H9 (cell line): ENCODE data around the gene FAM53B. TPM values are rescaled to one million over a fixed set of nuclear protein-coding genes. Genes with fewer than 3 reads are reported as not detected.

Source experiments
- DNase-seq: peaks from one replicate; pipeline ENCODE4 v3.0.0-alpha.2; 2017
- H2AFZ ChIP-seq: one replicate; pipeline ENCODE4 v1.6.1; 2013; ENCODE audit warnings: mild to moderate bottlenecking, low read length, control low read depth, moderate library complexity
- H2AK5ac ChIP-seq: 2 replicates; pipeline ENCODE4 v1.6.1; 2013; ENCODE audit warnings: low read length, control low read depth, mixed read lengths; ENCODE audit not compliant: insufficient read length
- H2BK120ac ChIP-seq: one replicate; pipeline ENCODE4 v1.6.1; 2013; ENCODE audit warnings: low read depth, mild to moderate bottlenecking, low read length, control low read depth, inconsistent platforms; ENCODE audit not compliant: poor library complexity, severe bottlenecking
- H2BK12ac ChIP-seq: 2 replicates; pipeline ENCODE4 v1.6.1; 2013; ENCODE audit warnings: low read length, control low read depth, mixed read lengths, low read depth; ENCODE audit not compliant: insufficient read length
- H2BK15ac ChIP-seq: 2 replicates; pipeline ENCODE4 v1.6.1; 2013; ENCODE audit warnings: low read depth, low read length, control low read depth
- H2BK20ac ChIP-seq: one replicate; pipeline ENCODE4 v1.6.1; 2013; ENCODE audit warnings: low read depth, mild to moderate bottlenecking, low read length, control low read depth, inconsistent platforms; ENCODE audit not compliant: poor library complexity, severe bottlenecking
- H2BK5ac ChIP-seq: 2 replicates; pipeline ENCODE4 v1.6.1; 2013; ENCODE audit warnings: low read length, control low read depth, mixed read lengths; ENCODE audit not compliant: insufficient read length
- H3K14ac ChIP-seq: 2 replicates; pipeline ENCODE4 v1.6.1; 2013; ENCODE audit warnings: low read length, control low read depth; ENCODE audit not compliant: insufficient read depth
- H3K18ac ChIP-seq: 2 replicates; pipeline ENCODE4 v1.6.1; 2013; ENCODE audit warnings: low read depth, mild to moderate bottlenecking, mixed read lengths, low read length, control low read depth; ENCODE audit not compliant: insufficient read length
- H3K23ac ChIP-seq: 2 replicates; pipeline ENCODE4 v1.6.1; 2013; ENCODE audit warnings: low read length, control low read depth, mixed read lengths, low read depth; ENCODE audit not compliant: insufficient read length
- H3K23me2 ChIP-seq: 2 replicates; pipeline ENCODE4 v1.6.1; 2013; ENCODE audit warnings: low read depth, mild to moderate bottlenecking, mixed read lengths, low read length, control low read depth; ENCODE audit not compliant: insufficient read length, poor library complexity, severe bottlenecking
- H3K27ac ChIP-seq: 2 replicates; pipeline ENCODE4 v1.5.1; 2013; ENCODE audit warnings: low read length, control low read depth, mixed read lengths, low read depth; ENCODE audit not compliant: insufficient read length
- H3K27me3 ChIP-seq: 2 replicates; pipeline ENCODE4 v1.6.1; 2013; ENCODE audit warnings: low read length, control low read depth, inconsistent platforms; ENCODE audit not compliant: insufficient read depth
- H3K4ac ChIP-seq: 2 replicates; pipeline ENCODE4 v1.6.1; 2013; ENCODE audit warnings: low read depth, mild to moderate bottlenecking, control low read depth, inconsistent platforms, low read length, moderate library complexity
- H3K4me1 ChIP-seq: 2 replicates; pipeline ENCODE4 v1.6.1; 2013; ENCODE audit warnings: low read length, control low read depth, inconsistent platforms; ENCODE audit not compliant: insufficient read depth
- H3K4me2 ChIP-seq: 2 replicates; pipeline ENCODE4 v1.6.1; 2013; ENCODE audit warnings: low read length, control low read depth, mixed read lengths; ENCODE audit not compliant: insufficient read length, insufficient read depth
- H3K56ac ChIP-seq: 2 replicates; pipeline ENCODE4 v1.6.1; 2013; ENCODE audit warnings: low read depth, mild to moderate bottlenecking, mixed read lengths, low read length, control low read depth; ENCODE audit not compliant: insufficient read length
- H3K79me1 ChIP-seq: 2 replicates; pipeline ENCODE4 v1.6.1; 2013; ENCODE audit warnings: low read depth, mild to moderate bottlenecking, moderate library complexity, low read length, control low read depth, inconsistent platforms; ENCODE audit not compliant: insufficient read depth, poor library complexity, severe bottlenecking
- H3K79me2 ChIP-seq: 2 replicates; pipeline ENCODE4 v1.6.1; 2013; ENCODE audit warnings: low read length, control low read depth, inconsistent platforms; ENCODE audit not compliant: insufficient read depth
- H3K9ac ChIP-seq: 2 replicates; pipeline ENCODE4 v1.6.1; 2013; ENCODE audit warnings: low read length, control low read depth, mixed read lengths; ENCODE audit not compliant: insufficient read length; ENCODE audit errors: extremely low read depth
- H3K9me3 ChIP-seq: one replicate; pipeline ENCODE4 v1.6.1; 2013; ENCODE audit warnings: low read depth, low read length, inconsistent platforms; ENCODE audit not compliant: control insufficient read depth
- H3T11ph ChIP-seq: one replicate; pipeline ENCODE4 v1.6.1; 2013; ENCODE audit warnings: mild to moderate bottlenecking, low read length, control low read depth, inconsistent platforms
- H4K20me1 ChIP-seq: one replicate; pipeline ENCODE4 v1.6.1; 2013; ENCODE audit not compliant: control insufficient read depth, insufficient read length, insufficient read depth
- H4K5ac ChIP-seq: 2 replicates; pipeline ENCODE4 v1.6.1; 2013; ENCODE audit warnings: low read depth, mild to moderate bottlenecking, mixed read lengths, low read length, control low read depth; ENCODE audit not compliant: insufficient read length
- H4K8ac ChIP-seq: replicated peaks from 2 replicates; pipeline ENCODE4 v1.6.1; 2013; ENCODE audit warnings: low read length, control low read depth, mixed read lengths, low read depth; ENCODE audit not compliant: insufficient read length
- H4K91ac ChIP-seq: 2 replicates; pipeline ENCODE4 v1.6.1; 2013; ENCODE audit warnings: low read depth, mild to moderate bottlenecking, moderate library complexity, mixed read lengths, low read length, control low read depth; ENCODE audit not compliant: insufficient read length
- H3K27ac Mint-ChIP-seq, 3 experiments: 2 replicates in 2 of 3; 3 replicates in 1 of 3; pipeline ENCODE4 v1.8.0; 2020 to 2021; ENCODE audit warnings: mixed read lengths in 3 of 3, mild to moderate bottlenecking in 1 of 3, moderate library complexity in 1 of 3
- H3K27me3 Mint-ChIP-seq: 2 replicates; pipeline ENCODE4 v1.8.0; 2021; ENCODE audit warnings: low read depth, mild to moderate bottlenecking, moderate library complexity, mixed read lengths
- H3K36me3 Mint-ChIP-seq, 3 experiments: 2 replicates in 2 of 3; 3 replicates in 1 of 3; pipeline ENCODE4 v1.8.0; 2020 to 2021; ENCODE audit warnings: low read depth in 3 of 3, mixed read lengths in 3 of 3; ENCODE audit not compliant: insufficient read depth in 1 of 3
- H3K4me1 Mint-ChIP-seq, 2 experiments: 2 replicates each; pipeline ENCODE4 v1.8.0; 2020; ENCODE audit warnings: mixed read lengths in 2 of 2
- H3K4me3 Mint-ChIP-seq, 2 experiments: 2 replicates in 1 of 2; 3 replicates in 1 of 2; pipeline ENCODE4 v1.8.0; 2020 to 2021; ENCODE audit warnings: mild to moderate bottlenecking in 2 of 2, mixed read lengths in 2 of 2, moderate library complexity in 1 of 2
- H3K9me3 Mint-ChIP-seq, 2 experiments: 2 replicates in 1 of 2; 3 replicates in 1 of 2; pipeline ENCODE4 v1.8.0; 2020; ENCODE audit warnings: mild to moderate bottlenecking in 2 of 2, mixed read lengths in 2 of 2, moderate library complexity in 1 of 2
- CTCF ChIP-seq: fragments of 200-600 bp; sonication (generic); conservative IDR thresholded peaks from 3 replicates; pipeline ENCODE4 v1.8.0; 2021; ENCODE audit warnings: antibody characterized with exemption, mild to moderate bottlenecking
- WGBS: extraction: QIAGEN DNeasy Blood & Tissue Kit; methylation state at CpG from one replicate; pipeline ENCODE4 v1.1.7; 2013; ENCODE audit warnings: missing lambda C conversion rate, low lambda C conversion rate, mixed read lengths; ENCODE audit not compliant: insufficient read length; ENCODE audit errors: extremely low coverage; 5-methylcytosine and 5-hydroxymethylcytosine counted together
- total RNA-seq: library from RNA; stranded (reverse); gene quantifications from 2 replicates; pipeline ENCODE4 v1.2.1, GENCODE V29; 2021

Gene FAM53B
- total RNA-seq, 1 experiment from 2014 or later = 11.5 TPM

GRCh38 chr10:124608093-124608721 lies 136.0 kb downstream of the FAM53B start:
- Histone ChIP-seq H2BK5ac (no peak overlapping the region), H4K20me1 (peaks cover 3% of the 10 kb centered on the region), H3K4me1 (no peaks in the 10 kb centered on the region), H3K79me1 (no peaks in the 10 kb centered on the region), H4K5ac (no peak overlapping the region), H3K9ac (no peak overlapping the region), H4K91ac (no peak overlapping the region), H3K27me3 (no peaks in the 10 kb centered on the region), H3K27ac (no peak overlapping the region), H3K23ac (no peak overlapping the region), H2BK120ac (no peak overlapping the region), H2AK5ac (no peak overlapping the region), H3K14ac (no peak overlapping the region; the same call in 1 of the 2 replicates), H3K18ac (no peak overlapping the region), H3K79me2 (no peaks in the 10 kb centered on the region), H4K8ac (no peak overlapping the region), H3T11ph (no peak overlapping the region), H3K4ac (no peak overlapping the region), H2BK15ac (no peak overlapping the region), H2AFZ (no peak overlapping the region), H3K4me2 (no peak overlapping the region), H3K9me3 (no peaks in the 10 kb centered on the region), H2BK12ac (no peak overlapping the region), H3K23me2 (no peaks in the 10 kb centered on the region), H3K56ac (no peak overlapping the region), H2BK20ac (no peak overlapping the region)
- no peak for DNase-seq
- WGBS = no CpG with 5 or more reads among the region's 14 CpGs
- Mint-ChIP-seq H3K9me3 (no peaks in the 10 kb centered on the region), H3K36me3 (no peaks in the 10 kb centered on the region; a peak in 1 of 7 replicates), H3K27ac (no peak overlapping the region; a peak in 1 of 7 replicates), H3K4me3 (no peak overlapping the region), H3K4me1 (peaks cover 6 to 12% of the 10 kb centered on the region in 2 experiments), H3K27me3 (peaks cover 2% of the 10 kb centered on the region; the same call in 1 of the 2 replicates)
- no peak for TF ChIP-seq CTCF
